HL-60 (cell line): ENCODE results near the gene CCNY.

Experiments
- CTCF ChIP-seq: IDR thresholded peaks from one replicate; pipeline ENCODE4 v1.5.1; 2011; ENCODE audit warnings: low read length, control low read depth, inconsistent platforms; ENCODE audit not compliant: insufficient read depth
- REST ChIP-seq: IDR thresholded peaks from 2 replicates; pipeline ENCODE4 v1.6.1; 2012; ENCODE audit warnings: low read depth; ENCODE audit not compliant: insufficient replicate concordance
- SPI1 ChIP-seq: IDR thresholded peaks from 2 replicates; pipeline ENCODE4 v1.6.1; 2012; ENCODE audit warnings: low read depth, mild to moderate bottlenecking, borderline replicate concordance

DNA sequence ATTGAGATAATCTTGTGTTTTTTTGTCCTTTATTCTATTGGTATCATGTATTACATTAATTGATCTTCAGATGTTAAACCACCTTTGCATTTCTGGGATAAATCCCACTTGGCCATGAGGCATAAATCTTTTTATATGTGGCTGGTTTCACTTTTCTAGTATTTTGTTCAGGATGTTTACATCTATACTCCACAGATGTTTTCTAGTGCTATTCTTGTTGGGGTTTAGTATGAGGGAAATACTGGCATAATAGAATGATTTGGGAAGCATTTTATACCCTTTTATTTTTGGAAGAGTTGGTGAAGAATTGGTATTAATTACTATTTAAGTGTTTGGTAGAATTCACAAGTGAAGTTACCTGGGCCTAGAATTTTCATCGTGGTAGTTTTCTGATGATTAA lies 41.8 kb upstream of the CCNY start:
- TF ChIP-seq REST: no peak
- no peak for TF ChIP-seq CTCF
- no peak for TF ChIP-seq SPI1
